Transverse colon (tissue), 4 donors: ENCODE results near the gene C10orf67. TPM values are rescaled to one million over a fixed set of nuclear protein-coding genes. Genes with fewer than 3 reads are reported as not detected.

ENCODE experiments used
- DNase-seq: peaks from one replicate; pipeline ENCODE4 v3.0.0-alpha.2; 2019
- H3K27ac ChIP-seq, 4 donors: fragments of 200-600 bp; sonication (generic); 2 replicates each; pipeline ENCODE4 v1.5.1; 2016 to 2018; ENCODE audit warnings: inconsistent platforms in 4 of 4
- H3K27me3 ChIP-seq: fragments of 200-600 bp; sonication (generic); 2 replicates; pipeline ENCODE4 v1.5.1; 2017; ENCODE audit warnings: inconsistent platforms
- H3K36me3 ChIP-seq, 4 donors: fragments of 200-600 bp; sonication (generic); 2 replicates each; pipeline ENCODE4 v1.5.1; 2017 to 2019; ENCODE audit warnings: inconsistent platforms in 4 of 4
- H3K4me1 ChIP-seq, 4 donors: fragments of 200-600 bp; sonication (generic); 2 replicates each; pipeline ENCODE4 v1.5.1; 2017 to 2020; ENCODE audit warnings: inconsistent platforms in 4 of 4
- H3K4me3 ChIP-seq, 4 donors: fragments of 200-600 bp; sonication (generic); 1 replicate in 1 of 4; 2 replicates in 3 of 4; pipeline versions ENCODE4 v1.5.1 to v1.6.1; 2017 to 2019; ENCODE audit warnings: inconsistent platforms in 4 of 4
- H3K9me3 ChIP-seq, 2 donors: fragments of 200-600 bp; sonication (generic); 2 replicates each; pipeline ENCODE4 v1.5.1; 2017 to 2019; ENCODE audit warnings: inconsistent platforms in 2 of 2
- CTCF ChIP-seq, 5 experiments: fragments of 200-600 bp in 3 of 5; fragments of 450-650 bp in 2 of 5; sonication (generic) in 3 of 5; IDR thresholded peaks; 1 replicate in 2 of 5; 2 replicates in 3 of 5; pipeline ENCODE4 v1.5.1; 2016 to 2017; ENCODE audit warnings: antibody characterized with exemption in 5 of 5, inconsistent platforms in 3 of 5, mild to moderate bottlenecking in 2 of 5, moderate library complexity in 1 of 5
- EP300 ChIP-seq: sonication (generic); formaldehyde crosslinking; IDR thresholded peaks from one replicate; pipeline ENCODE4 v1.6.1; 2017; ENCODE audit warnings: antibody characterized with exemption, low read depth
- POLR2A ChIP-seq: fragments of 450-650 bp; IDR thresholded peaks from one replicate; pipeline ENCODE4 v1.6.1; 2016; ENCODE audit warnings: antibody characterized with exemption, mild to moderate bottlenecking, moderate library complexity
- POLR2AphosphoS5 ChIP-seq, 3 donors: sonication (generic); formaldehyde crosslinking; IDR thresholded peaks; one replicate each; pipeline ENCODE4 v1.6.1; 2016; ENCODE audit warnings: antibody characterized with exemption in 3 of 3
- WGBS, 2 donors: methylation state at CpG; one replicate each; pipeline ENCODE4 v1.1.5; 2018; ENCODE audit warnings: low coverage in 1 of 2; 5-methylcytosine and 5-hydroxymethylcytosine counted together
- in situ Hi-C, 4 donors: fragments of 200-750 bp; cut with MboI; loops; one replicate each; pipeline versions ENCODE4 v1.15.0 to v1.15.1; 2017; ENCODE audit warnings: low sequenced_read_pairs in 3 of 4, low pct_ligation_motif_present in 1 of 4, low pct_unique_long_range_greater_than_20kb in 1 of 4
- intact Hi-C: fragments of 100-400 bp; cut with DNase I; formaldehyde crosslinking; loops from one replicate; pipeline ENCODE4 v1.15.1; 2023; ENCODE audit warnings: low total_unique reads
- total RNA-seq, 4 donors: library from RNA; depleted of rRNA; stranded (reverse); fragments of >200 nt; gene quantifications; one replicate each; pipeline ENCODE4 v1.1.0, GENCODE V29; 2016

The C10orf67 gene
- total RNA-seq, 4 donors from 2014 or later, result not detected

- Histone ChIP-seq H3K27me3 (no peaks in the 10 kb centered on the region), H3K36me3 (no peaks in the 10 kb centered on the region), H3K9me3 (no peaks in the 10 kb centered on the region), H3K4me1 (no peaks in the 10 kb centered on the region), H3K4me3 (no peak overlapping the region), H3K27ac (peak overlapping the region in 1 of 4 donors; percentile 24)
- in situ Hi-C loops, result no loop called here
- intact Hi-C loops, result no loop called here
- WGBS, 2 donors, result 83% methylated on average over 3 of the region's 3 CpGs
- TF ChIP-seq POLR2A, result no peak
- no peak for TF ChIP-seq CTCF (IDR thresholded peaks at IDR 0.05)
- DNase-seq, result no peak
Observed at GRCh38 chr10:23376229-23376655, 31.6 kb upstream of the C10orf67 start.

- no peaks in the 10 kb centered on the region for H3K9me3 ChIP-seq
- WGBS, 2 donors, result 90 to 100% methylated on average over 2 to 4 of the region's 4 CpGs
- no peaks in the 10 kb centered on the region for H3K4me1 ChIP-seq
- no peak for DNase-seq
- in situ Hi-C loops, result no loop called here
- no peak for TF ChIP-seq CTCF (IDR thresholded peaks at IDR 0.05)
- H3K27me3 ChIP-seq, result no peaks in the 10 kb centered on the region
- intact Hi-C loops, result no loop called here
- no peak overlapping the region for H3K27ac ChIP-seq
- H3K36me3 ChIP-seq, result no peaks in the 10 kb centered on the region
- H3K4me3 ChIP-seq, result no peak overlapping the region
Observed at GRCh38 chr10:23375366-23375765, 30.8 kb upstream of the C10orf67 start.

DNA sequence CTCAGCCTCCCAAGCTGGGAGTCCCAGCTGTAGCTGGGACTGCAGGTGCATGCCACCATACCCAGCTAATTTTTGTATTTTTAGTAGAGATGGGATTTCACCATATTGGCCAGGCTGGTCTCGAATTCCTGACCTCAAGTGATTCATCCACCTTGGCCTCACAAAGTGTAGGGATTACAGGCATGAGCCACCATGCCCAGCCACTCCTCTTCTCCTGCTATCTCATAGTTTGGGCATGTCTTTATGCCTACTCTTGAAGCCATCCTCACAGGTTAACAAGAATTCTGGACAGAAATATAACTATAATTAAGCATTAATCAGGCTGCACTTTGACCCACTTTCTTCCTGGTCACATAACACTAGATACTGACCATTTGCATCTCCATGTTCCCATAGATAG, 28.6 kb upstream of the C10orf67 start:
- Histone ChIP-seq H3K9me3 (no peaks in the 10 kb centered on the region), H3K27me3 (no peaks in the 10 kb centered on the region), H3K4me3 (no peak overlapping the region), H3K4me1 (no peaks in the 10 kb centered on the region), H3K27ac (no peak overlapping the region), H3K36me3 (no peaks in the 10 kb centered on the region)
- in situ Hi-C loops, result no loop called here
- intact Hi-C loops, result no loop called here
- no peak for DNase-seq
- WGBS, 2 donors, result 53% methylated on average over 1 of the region's 1 CpG; no CpG with 5 or more reads in 1 of the 2 donors
- TF ChIP-seq POLR2A, result no peak
- TF ChIP-seq EP300, result no peak
- TF ChIP-seq POLR2AphosphoS5 (IDR thresholded peaks at IDR 0.05), result no peak
- TF ChIP-seq CTCF (IDR thresholded peaks at IDR 0.05), result no peak

GRCh38 chr10:23371073-23371472, 26.5 kb upstream of the C10orf67 start:
- no peak for TF ChIP-seq POLR2A
- TF ChIP-seq EP300, result no peak
- no peak for TF ChIP-seq CTCF (IDR thresholded peaks at IDR 0.05)
- TF ChIP-seq POLR2AphosphoS5 (IDR thresholded peaks at IDR 0.05), result no peak
- intact Hi-C loops (no loop called here), in situ Hi-C loops (no loop called here)
- H3K36me3 ChIP-seq, result no peaks in the 10 kb centered on the region
- no peak for DNase-seq
- whole genome bisulfite sequencing, 2 donors, result 64 to 72% methylated on average over 1 of the region's 1 CpG
- H3K27me3 ChIP-seq, result no peaks in the 10 kb centered on the region
- no peaks in the 10 kb centered on the region for H3K9me3 ChIP-seq
- no peaks in the 10 kb centered on the region for H3K4me1 ChIP-seq
- no peak overlapping the region for H3K27ac ChIP-seq
- H3K4me3 ChIP-seq, result no peak overlapping the region
